Cardiac muscle cell (in vitro differentiated cells and primary cell): ENCODE results near the gene MIOX. TPM values are rescaled to one million over a fixed set of nuclear protein-coding genes. Genes with fewer than 3 reads are reported as not detected.

Source experiments
- DNase-seq, 2 donors: peaks; one replicate each; pipeline versions ENCODE4 v3.0.0 to v3.0.0-alpha.2; 2010 to 2017; ENCODE audit warnings: low read depth in 1 of 2, low spot score in 1 of 2
- H3K27ac ChIP-seq: fragments of 200-600 bp; sonication (generic); 2 replicates; pipeline ENCODE4 v1.5.1; 2016
- H3K27me3 ChIP-seq: fragments of 200-600 bp; sonication (generic); 2 replicates; pipeline ENCODE4 v1.6.0; 2016; ENCODE audit warnings: control low read depth
- H3K36me3 ChIP-seq: fragments of 200-600 bp; sonication (generic); 2 replicates; pipeline ENCODE4 v1.5.1; 2016; ENCODE audit warnings: control low read depth
- H3K4me1 ChIP-seq: fragments of 200-600 bp; sonication (generic); 2 replicates; pipeline ENCODE4 v1.8.1; 2017; ENCODE audit warnings: low read depth, mild to moderate bottlenecking, mixed run types
- H3K4me3 ChIP-seq: fragments of 200-600 bp; sonication (generic); 2 replicates; pipeline ENCODE4 v1.5.1; 2016; ENCODE audit warnings: mild to moderate bottlenecking
- H3K9me3 ChIP-seq: fragments of 200-600 bp; sonication (generic); 2 replicates; pipeline ENCODE4 v1.5.1; 2017; ENCODE audit warnings: low read depth, mild to moderate bottlenecking, control low read depth
- polyA plus RNA-seq: library from polyadenylated mRNA; unstranded; fragments of >200 nt; fragmentation: Nextera tagmentation; extraction: Ambion mirVana; gene quantifications from 2 replicates; pipeline ENCODE4 v1.2.1, GENCODE V29; 2016
- total RNA-seq: library from RNA; depleted of rRNA; stranded (reverse); fragments of >200 nt; gene quantifications from 2 replicates; pipeline ENCODE4 v1.2.3, GENCODE V29; 2016
- TF ChIP-seq, protein P1 (sequence below): IDR thresholded peaks from 2 replicates; pipeline ENCODE4 v1.5.1; 2012; ENCODE audit warnings: low read depth, mild to moderate bottlenecking, low read length

MIOX gene
- total and polyA plus RNA-seq, 2 experiments from 2014 or later = not detected

DNA sequence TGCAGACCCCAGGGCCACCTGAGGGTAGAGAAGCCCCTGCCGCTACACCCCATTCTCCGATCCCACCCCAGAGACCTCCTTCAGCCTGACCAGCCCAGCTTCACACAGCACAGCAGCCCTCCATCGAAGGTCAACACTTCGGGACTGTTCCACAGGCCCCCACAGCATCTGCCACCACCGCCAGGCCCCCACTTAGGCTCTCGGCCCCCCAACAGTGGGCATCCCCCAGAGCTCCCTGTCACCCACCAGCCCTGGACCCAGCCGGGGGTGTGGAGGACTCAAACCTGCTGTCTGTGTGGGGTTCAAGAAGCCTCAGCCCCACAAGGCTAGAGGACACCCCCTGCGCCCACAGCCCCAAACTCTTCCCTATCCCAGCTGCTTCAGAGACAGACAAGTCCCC is 18.0 kb upstream of the MIOX start:
- no peaks in the 10 kb centered on the region for H3K27me3 ChIP-seq
- H3K36me3 ChIP-seq = peaks cover 31% of the 10 kb centered on the region
- DNase-seq = no peak
- TF ChIP-seq, protein P1, sequence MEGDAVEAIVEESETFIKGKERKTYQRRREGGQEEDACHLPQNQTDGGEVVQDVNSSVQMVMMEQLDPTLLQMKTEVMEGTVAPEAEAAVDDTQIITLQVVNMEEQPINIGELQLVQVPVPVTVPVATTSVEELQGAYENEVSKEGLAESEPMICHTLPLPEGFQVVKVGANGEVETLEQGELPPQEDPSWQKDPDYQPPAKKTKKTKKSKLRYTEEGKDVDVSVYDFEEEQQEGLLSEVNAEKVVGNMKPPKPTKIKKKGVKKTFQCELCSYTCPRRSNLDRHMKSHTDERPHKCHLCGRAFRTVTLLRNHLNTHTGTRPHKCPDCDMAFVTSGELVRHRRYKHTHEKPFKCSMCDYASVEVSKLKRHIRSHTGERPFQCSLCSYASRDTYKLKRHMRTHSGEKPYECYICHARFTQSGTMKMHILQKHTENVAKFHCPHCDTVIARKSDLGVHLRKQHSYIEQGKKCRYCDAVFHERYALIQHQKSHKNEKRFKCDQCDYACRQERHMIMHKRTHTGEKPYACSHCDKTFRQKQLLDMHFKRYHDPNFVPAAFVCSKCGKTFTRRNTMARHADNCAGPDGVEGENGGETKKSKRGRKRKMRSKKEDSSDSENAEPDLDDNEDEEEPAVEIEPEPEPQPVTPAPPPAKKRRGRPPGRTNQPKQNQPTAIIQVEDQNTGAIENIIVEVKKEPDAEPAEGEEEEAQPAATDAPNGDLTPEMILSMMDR = no peak
- H3K9me3 ChIP-seq = no peaks in the 10 kb centered on the region
- H3K27ac ChIP-seq = no peak overlapping the region
- H3K4me1 ChIP-seq = no peaks in the 10 kb centered on the region
- H3K4me3 ChIP-seq = no peak overlapping the region

GRCh38 chr22:50469377-50470305 is 17.0 kb upstream of the MIOX start:
- TF ChIP-seq, protein P1 = no peak
- no peak overlapping the region for H3K4me3 ChIP-seq
- peak in 1 of 2 donors; percentile 39 for DNase-seq
- H3K9me3 ChIP-seq = no peaks in the 10 kb centered on the region
- peaks cover 25% of the 10 kb centered on the region for H3K36me3 ChIP-seq
- no peaks in the 10 kb centered on the region for H3K27me3 ChIP-seq
- H3K4me1 ChIP-seq = no peaks in the 10 kb centered on the region
- no peak overlapping the region for H3K27ac ChIP-seq

- no peak overlapping the region for H3K4me3 ChIP-seq
- no peaks in the 10 kb centered on the region for H3K4me1 ChIP-seq
- TF ChIP-seq, protein P1 = no peak
- no peaks in the 10 kb centered on the region for H3K9me3 ChIP-seq
- H3K27me3 ChIP-seq = no peaks in the 10 kb centered on the region
- no peak for DNase-seq
- no peak overlapping the region for H3K27ac ChIP-seq
- peaks cover 17% of the 10 kb centered on the region for H3K36me3 ChIP-seq
Measured at GRCh38 chr22:50470491-50470890, 16.2 kb upstream of the MIOX start.

DNA sequence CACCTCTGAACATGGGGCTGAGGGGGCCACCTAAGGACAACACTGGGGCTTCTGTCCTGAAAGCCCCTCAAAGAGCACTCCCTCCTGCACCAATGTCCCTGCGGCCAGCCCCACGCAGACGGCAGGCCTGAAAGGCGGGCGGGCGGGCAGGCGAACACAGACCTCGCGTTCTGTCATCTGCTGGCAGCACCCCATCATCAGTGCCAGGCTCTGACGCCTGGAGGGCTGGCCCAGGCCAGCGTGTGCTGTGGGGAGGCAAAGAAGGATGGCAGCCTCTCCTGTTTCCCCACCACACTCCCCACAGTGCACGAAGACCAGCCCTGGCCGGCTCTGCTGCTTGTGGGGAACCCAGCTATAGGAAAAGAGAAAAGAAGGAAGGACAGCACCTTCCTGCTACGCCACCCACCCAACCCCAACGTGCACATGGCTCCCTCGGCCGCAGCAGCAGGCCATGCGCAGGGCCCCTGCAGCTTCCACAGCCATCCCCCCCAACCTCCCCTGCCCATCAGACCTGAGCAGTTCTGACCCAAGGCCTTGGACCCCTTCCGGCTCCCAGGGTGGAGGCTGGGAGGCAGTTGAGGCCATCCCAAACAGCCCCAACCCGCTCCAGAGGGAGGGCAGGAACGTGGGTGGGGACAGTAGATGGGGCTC is 15.3 kb upstream of the MIOX start:
- H3K36me3 ChIP-seq = peaks cover 10% of the 10 kb centered on the region
- DNase-seq = no peak
- no peak overlapping the region for H3K4me3 ChIP-seq
- TF ChIP-seq, protein P1 = no peak
- no peaks in the 10 kb centered on the region for H3K27me3 ChIP-seq
- H3K4me1 ChIP-seq = no peaks in the 10 kb centered on the region
- no peaks in the 10 kb centered on the region for H3K9me3 ChIP-seq
- H3K27ac ChIP-seq = no peak overlapping the region

DNA sequence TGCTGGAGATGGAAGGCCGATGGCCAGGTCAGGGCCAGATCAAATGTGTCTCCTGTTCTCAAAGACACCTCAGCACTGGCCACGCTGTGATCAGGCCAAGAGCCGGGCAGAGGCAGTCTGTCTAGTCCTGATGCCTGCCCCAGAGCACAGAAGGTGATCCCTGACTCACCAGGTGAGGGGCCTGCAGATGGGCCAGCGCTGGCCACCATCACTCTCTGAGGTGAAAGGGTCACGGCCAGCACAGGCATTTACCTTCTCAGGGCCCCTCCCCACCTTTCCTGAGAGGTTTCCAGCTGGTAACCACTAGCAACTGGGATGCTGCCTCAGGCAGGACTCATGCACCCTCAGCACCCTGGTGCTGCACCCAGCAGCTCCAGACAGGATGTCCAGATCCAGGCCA is 14.7 kb upstream of the MIOX start:
- Histone ChIP-seq H3K4me3 (no peak overlapping the region), H3K9me3 (no peaks in the 10 kb centered on the region), H3K27ac (no peak overlapping the region), H3K27me3 (no peaks in the 10 kb centered on the region), H3K4me1 (no peaks in the 10 kb centered on the region), H3K36me3 (peaks cover 5% of the 10 kb centered on the region)
- TF ChIP-seq, protein P1 = no peak
- no peak for DNase-seq
